Mononuclear cell (primary cell): ENCODE measurements around the gene SMOC2. TPM values are rescaled to one million over a fixed set of nuclear protein-coding genes. Genes with fewer than 3 reads are reported as not detected.
"Not testable (repeated sequence)": the region's sequence is repeated elsewhere in the genome, so short reads cannot be mapped to it uniquely, and the experiment has no call there.

ENCODE experiments used
- H3K27me3 ChIP-seq: 2 replicates; pipeline ENCODE4 v1.6.0; 2011; ENCODE audit warnings: low read length, control low read depth; ENCODE audit not compliant: insufficient read depth
- H3K4me1 ChIP-seq: 2 replicates; pipeline ENCODE4 v1.5.1; 2011; ENCODE audit warnings: mild to moderate bottlenecking, low read length, control low read depth; ENCODE audit not compliant: insufficient read depth
- H3K4me3 ChIP-seq: 2 replicates; pipeline ENCODE4 v1.5.1; 2011; ENCODE audit warnings: mild to moderate bottlenecking, low read length, moderate library complexity
- H3K9me3 ChIP-seq: 2 replicates; pipeline ENCODE4 v1.5.1; 2011; ENCODE audit warnings: low read depth, mild to moderate bottlenecking, control low read depth, low read length
- total RNA-seq: library from RNA; depleted of rRNA; stranded (reverse); fragments of >200 nt; gene quantifications from one replicate; pipeline ENCODE4 v1.2.3, GENCODE V29; 2012

SMOC2 gene
- total RNA-seq, 1 donor: not detected

DNA sequence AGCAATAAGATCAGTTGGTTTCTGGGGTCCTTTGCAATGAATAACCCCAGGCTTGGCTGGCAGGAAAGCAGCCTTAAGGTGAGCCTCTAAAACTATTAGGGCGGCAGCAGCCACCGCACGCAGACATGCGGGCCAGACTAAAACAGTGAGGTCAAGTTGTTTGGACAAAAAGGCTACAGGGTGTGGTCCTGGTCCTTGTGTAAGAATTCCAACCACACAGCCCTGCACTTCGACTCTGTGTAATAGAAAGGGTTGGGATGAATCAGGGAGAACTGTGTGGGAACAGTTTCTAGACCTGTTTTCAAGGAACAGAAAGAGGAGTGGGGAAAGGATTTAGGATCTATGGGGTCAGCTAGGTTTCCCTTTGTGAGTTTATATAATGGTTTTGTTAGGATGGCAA lies 237.6 kb downstream of the SMOC2 start:
- no peaks in the 10 kb centered on the region for H3K9me3 ChIP-seq
- no peaks in the 10 kb centered on the region for H3K27me3 ChIP-seq
- H3K4me1 ChIP-seq: no peaks in the 10 kb centered on the region
- H3K4me3 ChIP-seq: no peak overlapping the region

GRCh38 chr6:168681748-168682147 lies 240.8 kb downstream of the SMOC2 start:
- no peaks in the 10 kb centered on the region for H3K9me3 ChIP-seq
- no peaks in the 10 kb centered on the region for H3K27me3 ChIP-seq
- H3K4me3 ChIP-seq: no peak overlapping the region
- no peaks in the 10 kb centered on the region for H3K4me1 ChIP-seq

DNA sequence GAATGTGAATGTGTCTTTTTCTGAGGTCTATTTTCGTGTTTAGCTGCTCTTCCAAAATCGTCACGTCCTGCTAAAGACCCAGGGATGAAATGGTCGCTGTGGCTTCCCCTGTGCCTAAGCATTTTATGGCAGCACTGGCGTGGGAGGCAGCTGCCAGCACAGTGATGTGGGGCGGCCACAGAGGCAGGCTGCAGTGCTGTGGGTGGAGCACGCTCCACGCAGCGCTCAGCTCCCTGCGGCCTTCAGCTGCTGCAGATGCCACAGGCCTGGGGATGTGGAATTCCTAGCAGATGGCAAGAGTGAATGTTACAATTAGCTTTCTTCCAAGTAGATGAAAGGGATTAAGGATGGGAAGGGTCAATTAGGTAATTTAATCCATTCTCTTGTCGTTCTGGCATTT lies 242.6 kb downstream of the SMOC2 start:
- H3K4me3 ChIP-seq: no peak overlapping the region
- no peaks in the 10 kb centered on the region for H3K4me1 ChIP-seq
- no peaks in the 10 kb centered on the region for H3K27me3 ChIP-seq
- no peaks in the 10 kb centered on the region for H3K9me3 ChIP-seq

DNA sequence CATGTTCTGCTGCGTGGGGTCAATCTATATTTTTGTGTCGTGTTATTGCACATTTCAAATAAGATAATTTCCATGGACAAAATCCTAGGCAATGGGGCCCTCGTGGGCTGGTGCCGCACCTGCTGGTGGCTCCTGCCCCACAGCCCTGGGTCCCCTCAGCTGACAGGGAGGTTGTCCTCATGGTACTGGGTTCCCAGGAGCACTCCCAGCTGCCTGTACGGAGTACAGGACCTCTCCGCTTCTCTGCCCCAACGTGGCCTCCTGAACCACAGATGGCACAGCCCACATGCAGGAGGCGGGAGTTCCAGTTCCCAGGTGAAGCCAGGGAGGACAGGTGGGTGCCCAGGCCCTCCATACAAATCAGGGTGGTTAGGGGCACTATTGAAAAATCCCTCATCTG lies 243.5 kb downstream of the SMOC2 start:
- no peaks in the 10 kb centered on the region for H3K27me3 ChIP-seq
- no peak overlapping the region for H3K4me3 ChIP-seq
- H3K9me3 ChIP-seq: no peaks in the 10 kb centered on the region
- no peaks in the 10 kb centered on the region for H3K4me1 ChIP-seq

DNA sequence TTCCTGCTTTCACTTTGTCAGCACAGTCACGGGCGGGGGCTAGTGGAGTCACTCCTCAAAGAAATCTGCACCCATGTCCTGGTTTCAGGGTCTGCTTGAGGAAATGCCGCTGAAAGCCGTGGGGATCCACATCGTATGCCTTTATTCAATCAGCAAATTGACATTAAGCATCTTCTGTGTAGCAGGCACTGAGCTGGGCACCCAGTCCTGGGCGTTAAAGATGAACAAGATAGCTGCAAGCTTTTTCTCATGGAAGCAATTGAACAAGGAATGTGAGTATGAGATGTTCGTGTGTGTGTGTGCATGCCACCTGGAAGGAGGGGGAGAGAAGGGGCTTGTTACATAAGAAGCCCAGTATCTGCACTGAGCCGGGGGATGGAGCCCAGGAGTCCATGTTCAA lies 243.9 kb downstream of the SMOC2 start:
- no peak overlapping the region for H3K4me3 ChIP-seq
- H3K4me1 ChIP-seq: no peaks in the 10 kb centered on the region
- no peaks in the 10 kb centered on the region for H3K9me3 ChIP-seq
- no peaks in the 10 kb centered on the region for H3K27me3 ChIP-seq

GRCh38 chr6:168686029-168686738 lies 245.2 kb downstream of the SMOC2 start:
- Histone ChIP-seq H3K4me1 (no peaks in the 10 kb centered on the region), H3K9me3 (no peaks in the 10 kb centered on the region), H3K27me3 (no peaks in the 10 kb centered on the region), H3K4me3 (no peak overlapping the region)

GRCh38 chr6:168686831-168687730 lies 246.1 kb downstream of the SMOC2 start:
- Histone ChIP-seq H3K27me3 (no peaks in the 10 kb centered on the region), H3K9me3 (no peaks in the 10 kb centered on the region), H3K4me3 (no peak overlapping the region), H3K4me1 (no peaks in the 10 kb centered on the region)

GRCh38 chr6:168690271-168690670 lies 249.3 kb downstream of the SMOC2 start:
- Histone ChIP-seq H3K27me3 (no peaks in the 10 kb centered on the region), H3K4me3 (no peak overlapping the region), H3K9me3 (no peaks in the 10 kb centered on the region), H3K4me1 (no peaks in the 10 kb centered on the region)

DNA sequence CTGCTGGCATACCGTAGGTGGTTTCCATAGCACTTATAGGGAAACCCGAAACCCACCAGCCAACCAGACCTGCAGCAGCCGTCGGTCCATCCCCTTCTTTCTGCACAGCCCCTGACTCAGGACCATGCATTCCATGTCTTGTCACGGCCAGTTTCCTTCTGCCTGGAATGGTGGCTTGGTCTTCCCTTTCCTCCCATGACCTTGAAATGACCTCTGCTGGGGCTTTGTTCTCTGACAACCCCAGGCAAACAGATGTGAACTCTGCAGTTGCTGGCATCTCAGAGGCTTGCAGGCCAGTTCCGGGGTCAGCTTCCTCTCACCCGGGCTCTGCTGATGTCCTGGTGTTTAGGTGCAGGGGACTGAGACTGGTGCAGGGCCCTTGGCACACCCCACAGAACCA lies 250.8 kb downstream of the SMOC2 start:
- no peaks in the 10 kb centered on the region for H3K27me3 ChIP-seq
- no peaks in the 10 kb centered on the region for H3K9me3 ChIP-seq
- no peak overlapping the region for H3K4me3 ChIP-seq
- no peaks in the 10 kb centered on the region for H3K4me1 ChIP-seq

GRCh38 chr6:168692193-168692914 lies 251.4 kb downstream of the SMOC2 start:
- Histone ChIP-seq H3K4me1 (no peaks in the 10 kb centered on the region), H3K27me3 (no peaks in the 10 kb centered on the region), H3K9me3 (no peaks in the 10 kb centered on the region), H3K4me3 (no peak overlapping the region)

DNA sequence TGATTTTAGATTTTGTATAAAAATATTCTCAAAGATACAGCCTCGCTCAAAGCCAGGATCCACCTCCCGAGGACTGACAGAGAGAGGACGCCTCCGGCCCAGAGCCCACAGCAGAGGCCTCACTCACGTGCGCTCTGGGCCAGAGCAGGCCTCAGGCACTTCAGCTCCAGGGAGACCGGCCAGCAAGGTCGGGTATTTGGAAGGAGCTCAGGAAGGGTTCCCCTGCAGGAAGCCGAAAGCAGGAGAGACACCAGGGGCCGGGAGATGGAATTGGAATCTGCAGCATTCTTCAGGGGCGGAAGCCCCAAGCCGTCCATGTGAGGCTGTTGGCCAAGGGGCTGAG lies 251.9 kb downstream of the SMOC2 start:
- H3K27me3 ChIP-seq, H3K4me1 ChIP-seq, H3K4me3 ChIP-seq, H3K9me3 ChIP-seq: not testable (repeated sequence)

GRCh38 chr6:168694797-168695196 lies 253.8 kb downstream of the SMOC2 start:
- H3K4me3 ChIP-seq, H3K27me3 ChIP-seq, H3K9me3 ChIP-seq, H3K4me1 ChIP-seq: not testable (repeated sequence)

GRCh38 chr6:168695701-168696100 lies 254.7 kb downstream of the SMOC2 start:
- Histone ChIP-seq H3K27me3 (no peaks in the 10 kb centered on the region), H3K4me3 (no peak overlapping the region)

DNA sequence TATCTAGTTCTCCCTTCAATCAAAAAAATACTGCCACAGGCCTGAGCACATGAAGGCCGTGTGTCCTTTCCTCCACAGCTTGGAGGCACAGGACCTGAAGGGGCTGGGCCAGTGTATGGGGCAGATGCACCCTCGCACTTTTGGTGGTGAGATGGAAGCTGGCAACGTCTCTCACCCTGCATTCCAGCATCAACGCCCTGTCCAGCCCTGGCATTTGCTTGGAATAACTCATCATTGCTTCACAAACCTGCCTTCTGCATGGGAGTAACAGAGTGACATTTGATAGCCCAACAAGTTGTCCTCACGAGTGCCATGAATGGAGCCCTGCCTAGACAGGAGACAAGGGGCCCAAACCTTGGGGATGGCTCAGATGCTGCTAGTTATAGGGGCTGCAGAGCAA lies 257.9 kb downstream of the SMOC2 start:
- no peaks in the 10 kb centered on the region for H3K4me1 ChIP-seq
- no peaks in the 10 kb centered on the region for H3K9me3 ChIP-seq
- H3K4me3 ChIP-seq: no peak overlapping the region
- no peaks in the 10 kb centered on the region for H3K27me3 ChIP-seq

More at GRCh38 chr6:168695701-168696100, 254.7 kb downstream of the SMOC2 start:
- Histone ChIP-seq H3K4me1 (no peaks in the 10 kb centered on the region), H3K9me3 (no peaks in the 10 kb centered on the region)

- Histone ChIP-seq H3K4me1 (no peaks in the 10 kb centered on the region), H3K9me3 (no peaks in the 10 kb centered on the region), H3K27me3 (no peaks in the 10 kb centered on the region), H3K4me3 (no peak overlapping the region)
Measured at GRCh38 chr6:168699631-168700295, 258.8 kb downstream of the SMOC2 start.
